ENCODE data around the gene AIM2.

AIM2 gene

GRCh38 chr1:159014003-159014571 is 62.5 kb downstream of the AIM2 start:
- no peak for FAIRE-seq

- FAIRE-seq = no peak
Measured at GRCh38 chr1:159012495-159012894, 64.1 kb downstream of the AIM2 start.
